K562 (cell line): ENCODE data around the gene CLTB. TPM values are rescaled to one million over a fixed set of nuclear protein-coding genes. Genes with fewer than 3 reads are reported as not detected.

ENCODE experiments used
- ATAC-seq: fragments of 200-7000 bp; cut with Tn5 transposase; 3 replicates; pipeline ENCODE4 v1.9.1; 2020; ENCODE audit warnings: moderate library complexity
- BruUV-seq: library from RNA; stranded (reverse); fragments of 400-500 nt; replicated peaks from 2 replicates; lab custom pipeline; 2021; lab: Mats Ljungman, UMichigan
- CTCF ChIA-PET: fragments of 300-600 bp; formaldehyde crosslinking; extraction: SDS; loops from one replicate; lab custom pipeline; 2021; ENCODE audit warnings: low intra/inter-chr PET ratio; lab: Yijun Ruan, JAX
- POLR2A ChIA-PET: fragments of 300-600, 350-650 bp; sonication (Branson Sonifier 250); formaldehyde crosslinking; extraction: SDS; loops from one replicate; lab custom pipeline; 2021; ENCODE audit warnings: antibody characterized with exemption, inconsistent platforms; lab: Yijun Ruan, JAX
- DNase-seq, 4 experiments: peaks; one replicate each; pipeline versions ENCODE4 v3.0.0 to v3.0.0-alpha.2; 2011 to 2018; ENCODE audit warnings: low spot score in 3 of 4, mixed read lengths in 3 of 4; ENCODE audit errors: extremely low read depth in 1 of 4
- FAIRE-seq: peaks from 2 replicates; lab custom pipeline; 2011; peaks lifted over from hg19 to GRCh38; lab: Jason Lieb, UNC
- H2AFZ ChIP-seq: 2 replicates; pipeline ENCODE4 v1.6.0; 2011; ENCODE audit warnings: low read depth, low read length, control low read depth, inconsistent platforms
- H3K27ac ChIP-seq: fragments of 200-600 bp; 3 replicates; pipeline ENCODE4 v1.8.0; 2011; ENCODE audit warnings: low read depth, mild to moderate bottlenecking, control low read depth, inconsistent platforms, low read length, moderate library complexity, mixed read lengths; ENCODE audit errors: extremely low read depth
- H3K27me3 ChIP-seq, 2 experiments: fragments of 300-600 bp in 1 of 2; 2 replicates in 1 of 2; 3 replicates in 1 of 2; pipeline versions ENCODE4 v1.6.0 to v1.8.0; 2011; ENCODE audit warnings: inconsistent platforms in 2 of 2, low read length in 2 of 2, mild to moderate bottlenecking in 1 of 2, mixed read lengths in 1 of 2, moderate library complexity in 1 of 2; ENCODE audit not compliant: control insufficient read depth in 2 of 2, insufficient read depth in 2 of 2
- H3K36me3 ChIP-seq: fragments of 300-600 bp; 3 replicates; pipeline ENCODE4 v1.8.0; 2011; ENCODE audit warnings: mild to moderate bottlenecking, low read length, inconsistent platforms; ENCODE audit not compliant: control insufficient read depth, insufficient read depth
- H3K4me1 ChIP-seq, 2 experiments: fragments of 200-600 bp in 1 of 2; replicated peaks in 1 of 2; 2 replicates in 1 of 2; 3 replicates in 1 of 2; pipeline versions ENCODE4 v1.5.1 to v1.8.0; 2011; ENCODE audit warnings: inconsistent platforms in 2 of 2, low read length in 2 of 2, mild to moderate bottlenecking in 1 of 2, mixed read lengths in 1 of 2, moderate library complexity in 1 of 2; ENCODE audit not compliant: control insufficient read depth in 2 of 2, insufficient read depth in 2 of 2
- H3K4me2 ChIP-seq: 2 replicates; pipeline ENCODE4 v1.6.1; 2011; ENCODE audit warnings: low read length, control low read depth, inconsistent platforms, mixed read lengths; ENCODE audit not compliant: insufficient read depth
- H3K4me3 ChIP-seq: fragments of 200-600 bp; sonication (generic), shearing (Covaris generic); 2 replicates; pipeline ENCODE4 v1.5.1; 2016; ENCODE audit warnings: control low read depth, inconsistent platforms
- H3K79me2 ChIP-seq: fragments of 200-600 bp; 3 replicates; pipeline ENCODE4 v1.8.0; 2011; ENCODE audit warnings: low read length, inconsistent platforms; ENCODE audit not compliant: control insufficient read depth, insufficient read depth
- H3K9ac ChIP-seq, 2 experiments: 2 replicates each; pipeline versions ENCODE4 v1.6.0 to v1.6.1; 2011; ENCODE audit warnings: low read depth in 2 of 2, low read length in 2 of 2, control low read depth in 1 of 2, inconsistent platforms in 1 of 2, mild to moderate bottlenecking in 1 of 2, mixed read lengths in 1 of 2; ENCODE audit not compliant: insufficient read depth in 1 of 2
- H3K9me1 ChIP-seq: one replicate; pipeline ENCODE4 v1.6.0; 2011; ENCODE audit warnings: inconsistent platforms, mild to moderate bottlenecking, low read length, moderate library complexity; ENCODE audit not compliant: control insufficient read depth, insufficient read depth
- H3K9me3 ChIP-seq: replicated peaks from 2 replicates; pipeline ENCODE4 v1.5.1; 2011; ENCODE audit warnings: low read depth, low read length, inconsistent platforms; ENCODE audit not compliant: control insufficient read depth, insufficient read depth
- H4K20me1 ChIP-seq: replicated peaks from 2 replicates; pipeline ENCODE4 v1.6.1; 2011; ENCODE audit warnings: low read length, inconsistent platforms, mixed read lengths; ENCODE audit not compliant: control insufficient read depth, insufficient read depth
- C11orf30 ChIP-seq: fragments of 450-650 bp; IDR thresholded peaks from 2 replicates; pipeline ENCODE4 v1.6.1; 2016; ENCODE audit warnings: low read depth, mild to moderate bottlenecking
- CBX5 ChIP-seq: IDR thresholded peaks from 2 replicates; pipeline ENCODE4 v1.6.1; 2014; ENCODE audit warnings: low read depth, borderline replicate concordance
- DDX20 ChIP-seq: fragments of 450-650 bp; IDR thresholded peaks from 2 replicates; pipeline ENCODE4 v1.6.1; 2016; ENCODE audit warnings: missing genetic modification characterization, low read depth, mild to moderate bottlenecking, missing compliant biosample characterization, moderate library complexity
- NFATC3 ChIP-seq: fragments of 450-650 bp; IDR thresholded peaks from 2 replicates; pipeline ENCODE4 v1.6.1; 2017; ENCODE audit warnings: mild to moderate bottlenecking
- NR2C1 ChIP-seq, 2 experiments: fragments of 450-650 bp; IDR thresholded peaks; 2 replicates each; pipeline ENCODE4 v1.6.1; 2017; ENCODE audit warnings: mild to moderate bottlenecking in 2 of 2, antibody characterized with exemption in 1 of 2, inconsistent platforms in 1 of 2, missing compliant biosample characterization in 1 of 2, missing genetic modification characterization in 1 of 2
- NR3C1 ChIP-seq: sonication (generic); formaldehyde crosslinking; IDR thresholded peaks from 2 replicates; pipeline ENCODE4 v1.8.1; 2022; ENCODE audit warnings: missing genetic modification reagents
- POLR2AphosphoS2 ChIP-seq: IDR thresholded peaks from 2 replicates; pipeline ENCODE4 v1.6.1; 2012; ENCODE audit warnings: low read length, improper control_type of control experiment
- POLR2G ChIP-seq: fragments of 200-400 bp; formaldehyde crosslinking; IDR thresholded peaks from 2 replicates; pipeline ENCODE4 v1.6.1; 2017; ENCODE audit warnings: low read depth, mild to moderate bottlenecking, antibody characterized with exemption, low read length, moderate library complexity
- PTBP1 ChIP-seq: fragments of 200-400 bp; formaldehyde crosslinking; IDR thresholded peaks from 2 replicates; pipeline ENCODE4 v1.6.1; 2017; ENCODE audit warnings: low read depth, low read length
- SIX5 ChIP-seq, 2 experiments: IDR thresholded peaks; 2 replicates each; pipeline ENCODE4 v1.6.1; 2011; ENCODE audit warnings: low read length in 2 of 2, borderline replicate concordance in 1 of 2, low read depth in 1 of 2, mild to moderate bottlenecking in 1 of 2, moderate library complexity in 1 of 2; ENCODE audit not compliant: insufficient read depth in 1 of 2
- STAT5B ChIP-seq: fragments of 250-450 bp; sonication (Bioruptor Pico); IDR thresholded peaks from 2 replicates; pipeline ENCODE4 v1.8.0; 2021; ENCODE audit warnings: mild to moderate bottlenecking, inconsistent platforms
- TEAD4 ChIP-seq, 2 experiments: sonication (generic) in 1 of 2; formaldehyde crosslinking in 1 of 2; IDR thresholded peaks; 2 replicates each; pipeline versions ENCODE4 v1.6.1 to v1.8.0; 2012 to 2022; ENCODE audit warnings: borderline replicate concordance in 1 of 2, inconsistent platforms in 1 of 2, low read length in 1 of 2, mild to moderate bottlenecking in 1 of 2, missing genetic modification reagents in 1 of 2
- ZNF583 ChIP-seq: fragments of 250-450 bp; sonication (Bioruptor Pico); IDR thresholded peaks from 2 replicates; pipeline ENCODE4 v1.4.0; 2020
- WGBS: fragments of 100-300 bp; shearing (Covaris generic); methylation state at CpG from one replicate; pipeline ENCODE4 v1.1.6; 2016; ENCODE audit warnings: low coverage, mixed read lengths; ENCODE audit not compliant: insufficient coverage; ENCODE audit errors: missing lambda C conversion rate; 5-methylcytosine and 5-hydroxymethylcytosine counted together
- in situ Hi-C: fragments of 300-500 bp; cut with MboI; formaldehyde crosslinking; loops from 4 replicates; pipeline ENCODE4 v1.15.0; 2018; ENCODE audit warnings: inconsistent platforms, mixed read lengths
- intact Hi-C: fragments of 100-400 bp; cut with micrococcal nuclease; formaldehyde crosslinking; loops from 2 replicates; pipeline ENCODE4 v1.14.2; 2022
- polyA plus RNA-seq, 8 experiments: library from polyadenylated mRNA; depleted of rRNA in 4 of 8; stranded (reverse) in 5 of 8; unstranded in 3 of 8; fragments of >200 nt; fragmentation: Nextera tagmentation in 2 of 8; fragmentation: Illumina TruSeq in 1 of 8; extraction: Ambion mirVana in 2 of 8; extraction: Trizol in 1 of 8; gene quantifications; 2 replicates each; pipeline versions ENCODE4 v1.2.1 to v1.2.3, GENCODE V29; 2011 to 2014; ENCODE audit warnings: inconsistent platforms in 1 of 8, missing spikeins in 1 of 8
- total RNA-seq, 7 experiments: library from RNA; depleted of rRNA in 6 of 7; stranded (reverse); fragments of >200 nt in 6 of 7; fragmentation: Illumina TruSeq in 2 of 7; extraction: Trizol in 2 of 7; gene quantifications; 2 replicates each; pipeline versions ENCODE4 v1.2.1 to v1.2.3, GENCODE V29; 2011 to 2021; ENCODE audit warnings: low replicate concordance in 1 of 7
- TF ChIP-seq, protein P1 (sequence below): sonication (generic); formaldehyde crosslinking; IDR thresholded peaks from 2 replicates; pipeline ENCODE4 v1.8.1; 2023; ENCODE audit warnings: mild to moderate bottlenecking, missing genetic modification reagents

Gene CLTB
- total and polyA plus RNA-seq, 9 of the 15 experiments (the other 6 are each of a cell fraction or from before 2014, with no cell fraction given) = 1.8 to 117 (median 39.0) TPM

GRCh38 chr5:176365351-176366231, 50.7 kb downstream of the CLTB start, which contains the start of gene ARL10:
Gene ARL10, plus strand, starts transcription at chr5:176365487. Its CDS starts 77 bp downstream, at chr5:176365564.
- Histone ChIP-seq H3K9me3 (no peaks in the 10 kb centered on the region), H3K27ac (no peak within 1 kb of the TSS), H3K9me1 (no peaks in the 10 kb centered on the region), H3K27me3 (no peaks in the 10 kb centered on the region), H3K4me3 (no peak within 1 kb of the TSS), H3K9ac (no peak within 1 kb of the TSS), H3K36me3 (no peaks in the 10 kb centered on the region), H3K79me2 (peaks cover 11% of the 10 kb centered on the region), H3K4me2 (no peak within 1 kb of the TSS), H4K20me1 (no peaks in the 10 kb centered on the region), H2AFZ (no peak within 1 kb of the TSS), H3K4me1 (peaks cover 5 to 18% of the 10 kb centered on the region in 2 experiments; a peak in 4 of 5 replicates)
- intact Hi-C loops (no loop called here), in situ Hi-C loops (no loop called here)
- POLR2A ChIA-PET = no interaction called here
- TF ChIP-seq C11orf30 = no peak
- TF ChIP-seq NR2C1 (IDR thresholded peaks at IDR 0.05) = no peak
- TF ChIP-seq NR2C1 (tag; IDR thresholded peaks at IDR 0.05) = no peak
- no peak for ATAC-seq
- no peak for DNase-seq
- FAIRE-seq = no peak
- CTCF ChIA-PET = no interaction called here
- WGBS = no CpG with 5 or more reads among the region's 108 CpGs
- no TSS peak for BruUV-seq

- Histone ChIP-seq H3K9ac (no peak overlapping the region), H3K27me3 (no peaks in the 10 kb centered on the region), H3K79me2 (peaks cover 17% of the 10 kb centered on the region), H3K9me1 (no peaks in the 10 kb centered on the region), H4K20me1 (no peaks in the 10 kb centered on the region), H3K4me1 (peaks cover 5 to 22% of the 10 kb centered on the region in 2 experiments; a peak in 4 of 5 replicates), H3K27ac (no peak overlapping the region), H3K4me2 (no peak overlapping the region), H2AFZ (no peak overlapping the region), H3K9me3 (no peaks in the 10 kb centered on the region), H3K36me3 (peaks cover under 1% of the 10 kb centered on the region; the same call in 1 of the 3 replicates), H3K4me3 (no peak overlapping the region)
- POLR2A ChIA-PET = no interaction called here
- BruUV-seq = no TSS peak
- FAIRE-seq = no peak
- intact Hi-C loops (no loop called here), in situ Hi-C loops (no loop called here)
- CTCF ChIA-PET = no interaction called here
- 72% methylated on average over 20 of the region's 28 CpGs for WGBS
- ATAC-seq = no peak
- no peak for DNase-seq
- TF ChIP-seq, protein P1, sequence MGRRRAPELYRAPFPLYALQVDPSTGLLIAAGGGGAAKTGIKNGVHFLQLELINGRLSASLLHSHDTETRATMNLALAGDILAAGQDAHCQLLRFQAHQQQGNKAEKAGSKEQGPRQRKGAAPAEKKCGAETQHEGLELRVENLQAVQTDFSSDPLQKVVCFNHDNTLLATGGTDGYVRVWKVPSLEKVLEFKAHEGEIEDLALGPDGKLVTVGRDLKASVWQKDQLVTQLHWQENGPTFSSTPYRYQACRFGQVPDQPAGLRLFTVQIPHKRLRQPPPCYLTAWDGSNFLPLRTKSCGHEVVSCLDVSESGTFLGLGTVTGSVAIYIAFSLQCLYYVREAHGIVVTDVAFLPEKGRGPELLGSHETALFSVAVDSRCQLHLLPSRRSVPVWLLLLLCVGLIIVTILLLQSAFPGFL = no peak
- no peak for TF ChIP-seq POLR2G
- no peak for TF ChIP-seq POLR2AphosphoS2
- TF ChIP-seq SIX5 (IDR thresholded peaks at IDR 0.05; ENCODE audit: borderline replicate concordance in 1 of 2, insufficient read depth in 1 of 2, low read depth in 1 of 2, low read length in 2 of 2) = no peak
- no peak for TF ChIP-seq PTBP1
- TF ChIP-seq DDX20 = no peak
- no peak for TF ChIP-seq TEAD4 (IDR thresholded peaks at IDR 0.05; ENCODE audit: low read length)
- no peak for TF ChIP-seq TEAD4 (CRISPR knock-in tag; IDR thresholded peaks at IDR 0.05; ENCODE audit: borderline replicate concordance)
- no peak for TF ChIP-seq ZNF583 (CRISPR knock-in tag)
- TF ChIP-seq CBX5 = no peak
- no peak for TF ChIP-seq NFATC3
- no peak for TF ChIP-seq STAT5B
- TF ChIP-seq NR3C1 (CRISPR knock-in tag) = no peak
These were observed 51.5 kb downstream of the CLTB start for GRCh38 chr5:176364765-176365350.
